ENCODE measurements around the gene SPIRE1. TPM values are rescaled to one million over a fixed set of nuclear protein-coding genes. Genes with fewer than 3 reads are reported as not detected.

The SPIRE1 gene
- total RNA-seq = 1 to 10 TPM in 1 of 2 experiments, under 1 TPM in 1; 0.99 to 1.4 TPM
- 0.96 TPM for polyA plus RNA-seq (2013, experiment 1 of 2)
- polyA plus RNA-seq (2013, experiment 2 of 2) = 0.78 TPM
- 0.84 to 14.2 (median 4.6) reads per million in 172 experiments for total RNA-seq

DNA sequence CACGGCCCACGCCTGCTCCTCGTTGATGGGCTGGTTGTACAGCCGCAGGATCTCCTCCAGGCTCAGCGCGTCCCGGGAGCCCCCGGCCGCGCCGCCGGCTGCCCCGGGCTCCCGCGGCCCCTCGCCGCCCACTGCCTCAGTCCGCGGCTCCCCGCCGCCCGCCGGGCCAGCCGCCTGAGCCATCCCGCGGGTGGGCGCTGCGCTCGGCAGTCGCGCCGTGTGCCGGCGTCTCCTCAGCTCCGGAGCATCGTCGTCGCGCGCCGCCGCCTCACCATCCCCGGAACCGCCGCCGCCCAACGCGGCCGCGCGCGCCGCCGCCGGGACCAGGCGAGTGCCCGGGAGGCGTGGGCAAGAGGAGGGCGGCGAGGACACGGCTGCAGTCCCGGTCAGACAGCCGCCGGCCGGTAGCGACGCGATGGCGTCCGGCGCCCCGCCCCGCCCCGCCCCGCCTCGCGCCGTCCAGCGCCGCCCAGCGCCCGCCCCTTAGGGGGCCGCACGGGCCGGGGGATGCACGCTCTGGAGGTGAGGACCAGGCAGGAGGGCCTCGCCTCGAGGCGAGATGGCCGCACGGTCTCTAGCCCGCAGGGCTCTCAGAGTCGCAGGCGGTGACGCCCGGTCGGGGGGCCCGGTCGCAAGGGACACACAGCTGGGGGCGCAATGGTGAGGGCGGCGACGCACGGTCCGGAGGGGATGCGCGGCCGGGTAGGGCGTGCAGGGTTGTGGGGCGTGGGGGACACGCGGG, at the start of gene SPIRE1:
Gene SPIRE1, minus strand, starts transcription at position 424 of the 742 bp plus-strand sequence. Its CDS starts 241 bp downstream, at position 183.
- peak; percentile 61 for ATAC-seq (ENCODE audit: poor library complexity)
- Histone ChIP-seq H3K27ac (ENCODE audit: low read depth in 1 of 2, low read length in 2 of 2) (no peak within 1 kb of the TSS), H3K27me3 (ENCODE audit: control insufficient read depth in 1 of 2, insufficient read depth in 2 of 2, low read length in 2 of 2) (no peaks in the 10 kb centered on the region), H3K9me3 (ENCODE audit: control insufficient read depth in 1 of 2, insufficient read depth in 1 of 2, low read length in 2 of 2) (no peaks in the 10 kb centered on the region), H3K4me1 (ENCODE audit: insufficient read depth, low read length) (peaks cover 10% of the 10 kb centered on the region), H3K4me3 (ENCODE audit: low read length) (peak within 1 kb of the TSS; percentile 45), H3K36me3 (ENCODE audit: insufficient read depth, low read length) (no peaks in the 10 kb centered on the region)
- H3K27ac Mint-ChIP-seq = peak within 1 kb of the TSS; percentile 34
- DNase-seq = peak in 11 of 14 experiments; percentile 6 to 75 (median 35)
- no peaks in the 10 kb centered on the region for H3K9me3 Mint-ChIP-seq
- peaks cover 18% of the 10 kb centered on the region for H3K27me3 Mint-ChIP-seq
- H3K4me1 Mint-ChIP-seq (ENCODE audit: low read depth) = peaks cover 12% of the 10 kb centered on the region
- POLR2A ChIA-PET = interaction anchor here (1.0 to 1.2 kb wide), 2 partner anchors 45 to 281 kb away, joined by 3 to 8 read pairs; partner anchors contain the start of genes AFG3L2, CEP76 and PSMG2
- intact Hi-C loops (cut with DNase I, micrococcal nuclease) = loop anchor here (2.0 to 5.0 kb wide), 3 partner anchors 281 to 719 kb away; partner anchors contain the start of gene AFG3L2 (in 1 of the 2)
- no peak for TF ChIP-seq CTCF (IDR thresholded peaks at IDR 0.05)
- CTCF ChIA-PET = interaction anchor here (1.0 kb wide), 1 partner anchor 330 kb away, joined by 3 read pairs; no protein-coding TSS in a partner anchor
- H3K36me3 Mint-ChIP-seq (ENCODE audit: low read depth) = no peaks in the 10 kb centered on the region
- H3K4me3 Mint-ChIP-seq = peak within 1 kb of the TSS; percentile 93

DNA sequence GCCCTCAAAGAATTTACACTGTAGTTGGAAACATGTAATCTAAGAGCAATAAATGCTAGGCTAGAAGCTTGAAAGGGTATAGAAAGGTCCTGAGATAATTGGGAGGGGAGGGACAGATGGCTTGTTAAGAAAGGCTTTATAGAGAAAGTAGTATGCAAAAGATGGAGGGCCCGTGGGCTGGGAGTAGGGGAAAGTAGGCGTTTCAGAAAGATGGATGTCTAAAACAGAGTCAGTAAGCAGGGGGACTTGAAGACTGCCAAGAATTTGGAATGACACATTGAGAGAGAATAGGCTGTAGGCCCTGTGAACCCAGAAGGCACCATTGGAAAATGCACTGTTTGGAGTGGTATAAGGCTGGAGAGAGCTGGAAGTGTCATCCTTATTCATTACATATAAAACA, 45.8 kb upstream of the SPIRE1 start:
- Histone ChIP-seq H3K27ac (ENCODE audit: low read depth in 1 of 2, low read length in 2 of 2) (peak overlapping the region; percentile 88 to 95), H3K27me3 (ENCODE audit: control insufficient read depth in 1 of 2, insufficient read depth in 2 of 2, low read length in 2 of 2) (no peaks in the 10 kb centered on the region), H3K9me3 (ENCODE audit: control insufficient read depth in 1 of 2, insufficient read depth in 1 of 2, low read length in 2 of 2) (no peaks in the 10 kb centered on the region), H3K4me3 (ENCODE audit: low read length) (peak overlapping the region; percentile 96), H3K36me3 (ENCODE audit: insufficient read depth, low read length) (peaks cover 30% of the 10 kb centered on the region), H3K4me1 (ENCODE audit: insufficient read depth, low read length) (peaks cover 25% of the 10 kb centered on the region)
- Mint-ChIP-seq H3K9me3 (no peaks in the 10 kb centered on the region), H3K4me1 (ENCODE audit: low read depth) (peaks cover 54% of the 10 kb centered on the region), H3K27ac (peak overlapping the region; percentile 85), H3K4me3 (peak overlapping the region; percentile 94), H3K36me3 (ENCODE audit: low read depth) (peaks cover 61% of the 10 kb centered on the region), H3K27me3 (no peaks in the 10 kb centered on the region)
- no peak for TF ChIP-seq CTCF (IDR thresholded peaks at IDR 0.05)
- intact Hi-C loops (cut with DNase I, micrococcal nuclease) = loop anchor here (1.0 to 5.0 kb wide), 7 partner anchors 43 to 1023 kb away; partner anchors contain the start of genes AFG3L2 (in 2 of the 2), CEP192 (in 1 of the 2), FAM210A (in 1 of the 2) and RNMT (in 1 of the 2)
- DNase-seq (peak in 2 of 14 experiments; percentile 20 to 22), ATAC-seq (ENCODE audit: poor library complexity) (no peak)
- POLR2A ChIA-PET = interaction anchor here (0.7 to 3.3 kb wide), 3 partner anchors 15 to 327 kb away, joined by 3 to 40 read pairs (median 26); partner anchors contain the start of genes AFG3L2 and PTPN2
- CTCF ChIA-PET = interaction anchor here (1.3 kb wide), 1 partner anchor 23 kb away, joined by 3 read pairs; no protein-coding TSS in a partner anchor

DNA sequence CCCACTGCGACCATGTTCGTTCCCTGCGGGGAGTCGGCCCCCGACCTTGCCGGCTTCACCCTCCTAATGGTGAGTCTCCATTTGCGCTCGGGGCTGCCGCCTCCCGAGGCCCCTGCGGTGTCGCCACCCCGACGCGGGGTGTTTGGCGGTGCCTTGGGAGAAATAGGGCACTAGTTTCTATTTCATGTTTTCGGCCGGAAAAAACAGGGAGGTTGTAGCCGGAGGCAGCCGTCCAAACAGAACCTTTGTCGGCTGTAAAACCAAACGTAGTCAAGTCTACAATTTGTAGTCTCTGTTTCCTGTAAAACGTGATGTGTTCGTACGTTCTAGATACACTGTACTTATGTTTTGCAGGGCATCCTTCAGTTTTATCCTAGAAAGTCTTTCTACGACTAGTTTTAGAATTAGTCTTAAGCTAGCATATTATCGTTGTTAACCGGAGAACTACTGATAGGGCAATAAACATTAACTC, 45.2 kb upstream of the SPIRE1 start:
- Histone ChIP-seq H3K4me1 (ENCODE audit: insufficient read depth, low read length) (peaks cover 25% of the 10 kb centered on the region), H3K27ac (ENCODE audit: low read depth in 1 of 2, low read length in 2 of 2) (peak overlapping the region; percentile 88 to 95), H3K36me3 (ENCODE audit: insufficient read depth, low read length) (peaks cover 27% of the 10 kb centered on the region), H3K4me3 (ENCODE audit: low read length) (peak overlapping the region; percentile 96), H3K9me3 (ENCODE audit: control insufficient read depth in 1 of 2, insufficient read depth in 1 of 2, low read length in 2 of 2) (no peaks in the 10 kb centered on the region), H3K27me3 (ENCODE audit: control insufficient read depth in 1 of 2, insufficient read depth in 2 of 2, low read length in 2 of 2) (no peaks in the 10 kb centered on the region)
- H3K36me3 Mint-ChIP-seq (ENCODE audit: low read depth) = peaks cover 63% of the 10 kb centered on the region
- TF ChIP-seq CTCF (IDR thresholded peaks at IDR 0.05) = no peak
- ChIA-PET POLR2A (interaction anchor here (0.7 to 3.3 kb wide), 9 partner anchors 12 to 910 kb away, joined by 3 to 40 read pairs (median 8); partner anchors contain the start of genes AFG3L2, CEP192, IMPA2 and PTPN2), CTCF (interaction anchor here (1.3 kb wide), 2 partner anchors 231 to 326 kb away, joined by 3 to 4 read pairs; partner anchors contain the start of gene AFG3L2)
- ATAC-seq (ENCODE audit: poor library complexity) (peak; percentile 49), DNase-seq (no peak)
- intact Hi-C loops (cut with DNase I, micrococcal nuclease) = loop anchor here (2.0 to 5.0 kb wide), 6 partner anchors 42 to 1024 kb away; partner anchors contain the start of genes AFG3L2 (in 1 of the 2), CEP192 (in 1 of the 2), FAM210A (in 1 of the 2) and RNMT (in 1 of the 2)
- peaks cover 57% of the 10 kb centered on the region for H3K4me1 Mint-ChIP-seq (ENCODE audit: low read depth)
- peak overlapping the region; percentile 85 for H3K27ac Mint-ChIP-seq
- H3K4me3 Mint-ChIP-seq = peak overlapping the region; percentile 94
- no peaks in the 10 kb centered on the region for H3K27me3 Mint-ChIP-seq
- no peaks in the 10 kb centered on the region for H3K9me3 Mint-ChIP-seq

All from CD4-positive, alpha-beta T cell (primary cell).